SK-N-SH treated with all-trans-retinoic acid at 6 μM for 48 hours (cell line): Measurements from ENCODE around the gene FAM13A.

ENCODE experiments used
- ATAC-seq: fragments of 200-7000 bp; cut with Tn5 transposase; 3 replicates; pipeline ENCODE4 v1.9.1; 2020; ENCODE audit warnings: mild to moderate bottlenecking, moderate library complexity
- ARNTL ChIP-seq: fragments of 450-650 bp; formaldehyde crosslinking; IDR thresholded peaks from 2 replicates; pipeline ENCODE4 v1.5.0; 2020; ENCODE audit warnings: low read depth, mild to moderate bottlenecking, moderate library complexity, borderline replicate concordance
- BACH2 ChIP-seq: fragments of 250-450 bp; sonication (Bioruptor Pico); IDR thresholded peaks from 2 replicates; pipeline ENCODE4 v1.9.0; 2021; ENCODE audit warnings: mild to moderate bottlenecking, borderline replicate concordance
- CSDC2 ChIP-seq: fragments of 250-450 bp; sonication (Bioruptor Pico); IDR thresholded peaks from 2 replicates; pipeline ENCODE4 v1.5.0; 2020; ENCODE audit warnings: mild to moderate bottlenecking, moderate library complexity
- ESRRG ChIP-seq: fragments of 250-450 bp; sonication (Bioruptor Pico); IDR thresholded peaks from 2 replicates; pipeline ENCODE4 v1.6.1; 2021; ENCODE audit warnings: mild to moderate bottlenecking
- GLIS3 ChIP-seq: fragments of 250-450 bp; sonication (Bioruptor Pico); IDR thresholded peaks from 2 replicates; pipeline ENCODE4 v1.5.0; 2020; ENCODE audit warnings: mild to moderate bottlenecking, moderate library complexity
- ISL1 ChIP-seq: fragments of 250-450 bp; sonication (Bioruptor Pico); IDR thresholded peaks from 2 replicates; pipeline ENCODE4 v2.1.2; 2022; ENCODE audit warnings: mild to moderate bottlenecking, moderate library complexity
- PPARA ChIP-seq: fragments of 250-450 bp; sonication (Bioruptor Pico); IDR thresholded peaks from 2 replicates; pipeline ENCODE4 v1.5.0; 2020; ENCODE audit warnings: mild to moderate bottlenecking, borderline replicate concordance
- TCF4 ChIP-seq: fragments of 250-450 bp; sonication (Bioruptor Pico); IDR thresholded peaks from 2 replicates; pipeline ENCODE4 v1.8.0; 2021; ENCODE audit warnings: mild to moderate bottlenecking, moderate library complexity, borderline replicate concordance
- TOX ChIP-seq: fragments of 250-450 bp; sonication (Bioruptor Pico); IDR thresholded peaks from 2 replicates; pipeline ENCODE4 v1.8.0; 2021; ENCODE audit warnings: mild to moderate bottlenecking, moderate library complexity, borderline replicate concordance
- ZC3H10 ChIP-seq: fragments of 250-450 bp; sonication (Bioruptor Pico); IDR thresholded peaks from 2 replicates; pipeline ENCODE4 v1.5.1; 2021; ENCODE audit warnings: mild to moderate bottlenecking, moderate library complexity
- ZFP3 ChIP-seq: fragments of 250-450 bp; sonication (Bioruptor Pico); IDR thresholded peaks from 2 replicates; pipeline ENCODE4 v1.5.0; 2020; ENCODE audit warnings: mild to moderate bottlenecking, moderate library complexity
- ZFP30 ChIP-seq: fragments of 450-650 bp; formaldehyde crosslinking; IDR thresholded peaks from 2 replicates; pipeline ENCODE4 v1.5.0; 2022; ENCODE audit warnings: mild to moderate bottlenecking, moderate library complexity
- ZNF70 ChIP-seq: fragments of 450-650 bp; formaldehyde crosslinking; IDR thresholded peaks from 2 replicates; pipeline ENCODE4 v1.5.0; 2020; ENCODE audit warnings: mild to moderate bottlenecking, moderate library complexity
- ZNF8 ChIP-seq: fragments of 450-650 bp; formaldehyde crosslinking; IDR thresholded peaks from 2 replicates; pipeline ENCODE4 v1.5.0; 2020; ENCODE audit warnings: mild to moderate bottlenecking, moderate library complexity
- TF ChIP-seq, protein P1 (sequence below): fragments of 250-450 bp; sonication (Bioruptor Pico); IDR thresholded peaks from 2 replicates; pipeline ENCODE4 v1.8.0; 2021; ENCODE audit warnings: low read depth, mild to moderate bottlenecking, moderate library complexity, borderline replicate concordance
- TF ChIP-seq, protein P2 (sequence below): fragments of 250-450 bp; sonication (Bioruptor Pico); IDR thresholded peaks from 2 replicates; pipeline ENCODE4 v1.5.1; 2020; ENCODE audit warnings: low read depth, mild to moderate bottlenecking, moderate library complexity
- TF ChIP-seq, protein P3 (sequence below): fragments of 250-450 bp; sonication (Bioruptor Pico); IDR thresholded peaks from 2 replicates; pipeline ENCODE4 v1.8.0; 2020; ENCODE audit warnings: mild to moderate bottlenecking, moderate library complexity, borderline replicate concordance
- TF ChIP-seq, protein P4 (sequence below): fragments of 250-450 bp; sonication (Bioruptor Pico); IDR thresholded peaks from 2 replicates; pipeline ENCODE4 v1.5.1; 2021; ENCODE audit warnings: mild to moderate bottlenecking, moderate library complexity
- TF ChIP-seq, protein P5 (sequence below): fragments of 250-450 bp; sonication (Bioruptor Pico); IDR thresholded peaks from 2 replicates; pipeline ENCODE4 v1.5.0; 2020; ENCODE audit warnings: mild to moderate bottlenecking, moderate library complexity

Gene FAM13A

DNA sequence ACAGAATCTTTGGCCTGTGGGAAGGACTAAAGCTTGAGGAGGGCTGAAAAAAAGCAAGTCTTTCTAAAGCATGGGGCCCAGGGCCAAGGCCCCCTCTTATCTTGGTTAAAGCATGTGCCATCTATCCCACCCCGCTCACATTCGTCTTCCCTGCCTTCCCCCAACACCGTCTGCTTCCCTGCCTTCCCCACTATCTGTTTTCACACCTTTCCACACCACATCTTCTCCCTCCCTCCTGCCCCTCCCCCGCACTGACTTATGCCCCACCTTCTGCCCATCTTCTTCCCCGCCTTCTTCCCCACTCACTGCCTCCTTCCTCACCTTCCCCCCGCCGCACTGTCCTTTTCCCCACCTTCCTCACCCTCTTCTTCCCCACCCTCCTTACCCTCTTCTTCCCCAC is 358.5 kb downstream of the FAM13A start:
- TF ChIP-seq PPARA (CRISPR knock-in tag), result no peak
- TF ChIP-seq ISL1, result no peak
- no peak for TF ChIP-seq BACH2 (CRISPR knock-in tag)
- TF ChIP-seq, protein P1, sequence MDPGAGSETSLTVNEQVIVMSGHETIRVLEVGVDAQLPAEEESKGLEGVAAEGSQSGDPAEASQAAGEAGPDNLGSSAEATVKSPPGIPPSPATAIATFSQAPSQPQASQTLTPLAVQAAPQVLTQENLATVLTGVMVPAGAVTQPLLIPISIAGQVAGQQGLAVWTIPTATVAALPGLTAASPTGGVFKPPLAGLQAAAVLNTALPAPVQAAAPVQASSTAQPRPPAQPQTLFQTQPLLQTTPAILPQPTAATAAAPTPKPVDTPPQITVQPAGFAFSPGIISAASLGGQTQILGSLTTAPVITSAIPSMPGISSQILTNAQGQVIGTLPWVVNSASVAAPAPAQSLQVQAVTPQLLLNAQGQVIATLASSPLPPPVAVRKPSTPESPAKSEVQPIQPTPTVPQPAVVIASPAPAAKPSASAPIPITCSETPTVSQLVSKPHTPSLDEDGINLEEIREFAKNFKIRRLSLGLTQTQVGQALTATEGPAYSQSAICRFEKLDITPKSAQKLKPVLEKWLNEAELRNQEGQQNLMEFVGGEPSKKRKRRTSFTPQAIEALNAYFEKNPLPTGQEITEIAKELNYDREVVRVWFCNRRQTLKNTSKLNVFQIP (CRISPR knock-in tag), result no peak
- TF ChIP-seq ZNF70 (CRISPR knock-in tag), result no peak
- no peak for TF ChIP-seq ESRRG (CRISPR knock-in tag)
- TF ChIP-seq ZFP3, result no peak
- TF ChIP-seq, protein P2, sequence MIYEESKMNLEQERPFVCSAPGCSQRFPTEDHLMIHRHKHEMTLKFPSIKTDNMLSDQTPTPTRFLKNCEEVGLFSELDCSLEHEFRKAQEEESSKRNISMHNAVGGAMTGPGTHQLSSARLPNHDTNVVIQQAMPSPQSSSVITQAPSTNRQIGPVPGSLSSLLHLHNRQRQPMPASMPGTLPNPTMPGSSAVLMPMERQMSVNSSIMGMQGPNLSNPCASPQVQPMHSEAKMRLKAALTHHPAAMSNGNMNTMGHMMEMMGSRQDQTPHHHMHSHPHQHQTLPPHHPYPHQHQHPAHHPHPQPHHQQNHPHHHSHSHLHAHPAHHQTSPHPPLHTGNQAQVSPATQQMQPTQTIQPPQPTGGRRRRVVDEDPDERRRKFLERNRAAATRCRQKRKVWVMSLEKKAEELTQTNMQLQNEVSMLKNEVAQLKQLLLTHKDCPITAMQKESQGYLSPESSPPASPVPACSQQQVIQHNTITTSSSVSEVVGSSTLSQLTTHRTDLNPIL (CRISPR knock-in tag), result no peak
- TF ChIP-seq, protein P3, sequence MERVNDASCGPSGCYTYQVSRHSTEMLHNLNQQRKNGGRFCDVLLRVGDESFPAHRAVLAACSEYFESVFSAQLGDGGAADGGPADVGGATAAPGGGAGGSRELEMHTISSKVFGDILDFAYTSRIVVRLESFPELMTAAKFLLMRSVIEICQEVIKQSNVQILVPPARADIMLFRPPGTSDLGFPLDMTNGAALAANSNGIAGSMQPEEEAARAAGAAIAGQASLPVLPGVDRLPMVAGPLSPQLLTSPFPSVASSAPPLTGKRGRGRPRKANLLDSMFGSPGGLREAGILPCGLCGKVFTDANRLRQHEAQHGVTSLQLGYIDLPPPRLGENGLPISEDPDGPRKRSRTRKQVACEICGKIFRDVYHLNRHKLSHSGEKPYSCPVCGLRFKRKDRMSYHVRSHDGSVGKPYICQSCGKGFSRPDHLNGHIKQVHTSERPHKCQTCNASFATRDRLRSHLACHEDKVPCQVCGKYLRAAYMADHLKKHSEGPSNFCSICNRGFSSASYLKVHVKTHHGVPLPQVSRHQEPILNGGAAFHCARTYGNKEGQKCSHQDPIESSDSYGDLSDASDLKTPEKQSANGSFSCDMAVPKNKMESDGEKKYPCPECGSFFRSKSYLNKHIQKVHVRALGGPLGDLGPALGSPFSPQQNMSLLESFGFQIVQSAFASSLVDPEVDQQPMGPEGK (CRISPR knock-in tag), result no peak
- no peak for TF ChIP-seq ARNTL (CRISPR knock-in tag)
- TF ChIP-seq, protein P4, sequence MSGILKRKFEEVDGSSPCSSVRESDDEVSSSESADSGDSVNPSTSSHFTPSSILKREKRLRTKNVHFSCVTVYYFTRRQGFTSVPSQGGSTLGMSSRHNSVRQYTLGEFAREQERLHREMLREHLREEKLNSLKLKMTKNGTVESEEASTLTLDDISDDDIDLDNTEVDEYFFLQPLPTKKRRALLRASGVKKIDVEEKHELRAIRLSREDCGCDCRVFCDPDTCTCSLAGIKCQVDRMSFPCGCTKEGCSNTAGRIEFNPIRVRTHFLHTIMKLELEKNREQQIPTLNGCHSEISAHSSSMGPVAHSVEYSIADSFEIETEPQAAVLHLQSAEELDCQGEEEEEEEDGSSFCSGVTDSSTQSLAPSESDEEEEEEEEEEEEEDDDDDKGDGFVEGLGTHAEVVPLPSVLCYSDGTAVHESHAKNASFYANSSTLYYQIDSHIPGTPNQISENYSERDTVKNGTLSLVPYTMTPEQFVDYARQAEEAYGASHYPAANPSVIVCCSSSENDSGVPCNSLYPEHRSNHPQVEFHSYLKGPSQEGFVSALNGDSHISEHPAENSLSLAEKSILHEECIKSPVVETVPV (CRISPR knock-in tag), result no peak
- TF ChIP-seq GLIS3 (CRISPR knock-in tag), result no peak
- TF ChIP-seq, protein P5, sequence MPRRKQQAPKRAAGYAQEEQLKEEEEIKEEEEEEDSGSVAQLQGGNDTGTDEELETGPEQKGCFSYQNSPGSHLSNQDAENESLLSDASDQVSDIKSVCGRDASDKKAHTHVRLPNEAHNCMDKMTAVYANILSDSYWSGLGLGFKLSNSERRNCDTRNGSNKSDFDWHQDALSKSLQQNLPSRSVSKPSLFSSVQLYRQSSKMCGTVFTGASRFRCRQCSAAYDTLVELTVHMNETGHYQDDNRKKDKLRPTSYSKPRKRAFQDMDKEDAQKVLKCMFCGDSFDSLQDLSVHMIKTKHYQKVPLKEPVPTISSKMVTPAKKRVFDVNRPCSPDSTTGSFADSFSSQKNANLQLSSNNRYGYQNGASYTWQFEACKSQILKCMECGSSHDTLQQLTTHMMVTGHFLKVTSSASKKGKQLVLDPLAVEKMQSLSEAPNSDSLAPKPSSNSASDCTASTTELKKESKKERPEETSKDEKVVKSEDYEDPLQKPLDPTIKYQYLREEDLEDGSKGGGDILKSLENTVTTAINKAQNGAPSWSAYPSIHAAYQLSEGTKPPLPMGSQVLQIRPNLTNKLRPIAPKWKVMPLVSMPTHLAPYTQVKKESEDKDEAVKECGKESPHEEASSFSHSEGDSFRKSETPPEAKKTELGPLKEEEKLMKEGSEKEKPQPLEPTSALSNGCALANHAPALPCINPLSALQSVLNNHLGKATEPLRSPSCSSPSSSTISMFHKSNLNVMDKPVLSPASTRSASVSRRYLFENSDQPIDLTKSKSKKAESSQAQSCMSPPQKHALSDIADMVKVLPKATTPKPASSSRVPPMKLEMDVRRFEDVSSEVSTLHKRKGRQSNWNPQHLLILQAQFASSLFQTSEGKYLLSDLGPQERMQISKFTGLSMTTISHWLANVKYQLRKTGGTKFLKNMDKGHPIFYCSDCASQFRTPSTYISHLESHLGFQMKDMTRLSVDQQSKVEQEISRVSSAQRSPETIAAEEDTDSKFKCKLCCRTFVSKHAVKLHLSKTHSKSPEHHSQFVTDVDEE (CRISPR knock-in tag), result no peak
- TF ChIP-seq CSDC2 (CRISPR knock-in tag), result no peak
- no peak for TF ChIP-seq ZNF8
- TF ChIP-seq ZC3H10 (CRISPR knock-in tag), result no peak
- TF ChIP-seq TOX, result no peak
- ATAC-seq, result no peak

DNA sequence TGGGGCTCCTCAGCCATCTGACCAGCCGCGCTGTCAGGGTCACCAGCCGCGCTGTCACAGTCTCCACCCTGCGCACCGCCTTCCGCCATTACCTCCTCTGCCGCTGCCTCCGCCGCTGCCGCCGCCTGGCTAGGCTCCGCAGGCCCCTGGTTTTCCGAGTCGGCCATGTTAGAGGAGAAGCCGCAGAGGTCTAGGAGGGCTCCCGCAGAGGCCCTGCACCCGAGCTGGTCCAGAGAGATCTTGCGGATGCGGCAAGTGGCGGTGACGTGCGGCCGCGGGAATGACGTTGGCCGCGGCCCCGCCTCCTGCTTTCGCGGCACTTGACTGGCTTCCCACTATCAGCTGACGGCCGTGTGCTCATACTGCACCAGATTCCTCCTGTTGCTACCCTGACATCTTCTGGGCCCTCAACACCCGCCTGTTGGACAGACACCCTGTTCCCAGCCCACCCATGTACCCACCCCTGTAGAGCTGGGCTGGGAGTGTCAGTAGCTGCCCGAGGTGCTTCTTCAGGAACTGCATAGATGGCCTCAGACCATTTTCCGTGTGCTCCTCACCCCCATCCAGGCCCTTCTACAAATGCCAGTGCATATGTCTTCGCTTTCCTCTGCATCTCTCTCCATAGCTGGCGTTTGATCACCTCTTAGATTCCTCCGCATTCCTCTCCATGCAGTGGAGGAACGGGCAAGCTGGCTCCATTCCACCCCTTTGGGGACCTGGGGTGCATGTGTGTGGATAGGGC is 359.2 kb downstream of the FAM13A start, which contains the start of gene NAP1L5:
Gene NAP1L5 (minus strand): TSS at position 242 of the 742 bp plus-strand sequence. CDS start 75 bp downstream, at position 167.
- TF ChIP-seq ZFP3 (no peak), ESRRG (CRISPR knock-in tag) (no peak), ZFP30 (no peak), TCF4 (CRISPR knock-in tag) (no peak), ISL1 (no peak), BACH2 (CRISPR knock-in tag) (no peak)
- TF ChIP-seq, protein P1 (CRISPR knock-in tag), result no peak
- TF ChIP-seq, protein P4 (CRISPR knock-in tag), result no peak
- TF ChIP-seq, protein P5 (CRISPR knock-in tag), result no peak
- TF ChIP-seq, protein P3 (CRISPR knock-in tag), result no peak

More for the DNA sequence above, 359.2 kb downstream of the FAM13A start, which contains the start of gene NAP1L5:
- ATAC-seq, result peak; percentile 93
